ENCODE measurements around the gene GALNS. TPM values are rescaled to one million over a fixed set of nuclear protein-coding genes. Genes with fewer than 3 reads are reported as not detected.

GALNS gene
- total and polyA plus RNA-seq, 2 of the 8 experiments (the other 6 are each of a cell fraction or from before 2014, with no cell fraction given), result 8.9 to 17.8 TPM

GRCh38 chr16:88837806-88838205 lies 18.9 kb downstream of the GALNS start (continued):
- TF ChIP-seq RNF2 (IDR thresholded peaks at IDR 0.05; ENCODE audit: borderline replicate concordance, low read depth, low read length, missing control alignments, poor library complexity, severe bottlenecking) (no peak), TBP (IDR thresholded peaks at IDR 0.05; ENCODE audit: low read depth, low read length) (no peak), MAFK (IDR thresholded peaks at IDR 0.05; ENCODE audit: low read depth, low read length) (no peak), SIRT6 (IDR thresholded peaks at IDR 0.05; ENCODE audit: low read length) (no peak), CHD7 (IDR thresholded peaks at IDR 0.05; ENCODE audit: insufficient replicate concordance, low read length) (no peak), SP4 (IDR thresholded peaks at IDR 0.05; ENCODE audit: low read length) (no peak), POLR2AphosphoS5 (IDR thresholded peaks at IDR 0.05; ENCODE audit: low read depth, low read length) (no peak), MAX (IDR thresholded peaks at IDR 0.05) (no peak)
